GM23338 (cell line): ENCODE data around the gene AGAP1. TPM values are rescaled to one million over a fixed set of nuclear protein-coding genes. Genes with fewer than 3 reads are reported as not detected.

Source experiments
- ATAC-seq: fragments of 200-7000 bp; cut with Tn5 transposase; 3 replicates; pipeline ENCODE4 v1.9.1; 2020
- DNase-seq: peaks from one replicate; pipeline ENCODE4 v3.0.0-alpha.2; 2015; ENCODE audit warnings: low spot score
- H2AFZ ChIP-seq: fragments of 200-600 bp; sonication (generic); 2 replicates; pipeline ENCODE4 v1.8.0; 2016; ENCODE audit warnings: antibody characterized with exemption, mild to moderate bottlenecking, moderate library complexity
- H3F3A ChIP-seq: fragments of 200-600 bp; sonication (generic); replicated peaks from 2 replicates; pipeline ENCODE4 v1.8.0; 2017; ENCODE audit warnings: antibody characterized with exemption, mixed run types, low read depth
- H3K27ac ChIP-seq: fragments of 200-600 bp; sonication (generic); 2 replicates; pipeline ENCODE4 v1.6.1; 2016; ENCODE audit warnings: low read depth
- H3K27me3 ChIP-seq: fragments of 200-600 bp; sonication (generic); 2 replicates; pipeline ENCODE4 v1.8.0; 2016; ENCODE audit warnings: mild to moderate bottlenecking, mixed run types, moderate library complexity; ENCODE audit not compliant: insufficient read depth
- H3K36me3 ChIP-seq: fragments of 200-600 bp; sonication (generic); 2 replicates; pipeline ENCODE4 v1.8.0; 2016; ENCODE audit warnings: mild to moderate bottlenecking; ENCODE audit not compliant: insufficient read depth
- H3K4me1 ChIP-seq: fragments of 200-600 bp; sonication (generic); 2 replicates; pipeline ENCODE4 v1.8.0; 2016; ENCODE audit warnings: mild to moderate bottlenecking, moderate library complexity; ENCODE audit not compliant: insufficient read depth
- H3K4me2 ChIP-seq: fragments of 200-600 bp; sonication (generic); 2 replicates; pipeline ENCODE4 v1.7.1; 2017; ENCODE audit warnings: mixed run types
- H3K4me3 ChIP-seq: fragments of 200-600 bp; sonication (generic); 2 replicates; pipeline ENCODE4 v1.6.1; 2016; ENCODE audit warnings: mixed run types
- H3K79me2 ChIP-seq: fragments of 200-600 bp; sonication (generic); replicated peaks from 2 replicates; pipeline ENCODE4 v1.8.0; 2017; ENCODE audit warnings: mild to moderate bottlenecking; ENCODE audit not compliant: insufficient read depth
- H3K9me2 ChIP-seq: fragments of 200-600 bp; sonication (generic); 2 replicates; pipeline ENCODE4 v1.8.0; 2017; ENCODE audit not compliant: insufficient read depth
- H4K20me1 ChIP-seq: fragments of 200-600 bp; sonication (generic); replicated peaks from 2 replicates; pipeline ENCODE4 v1.8.0; 2017; ENCODE audit warnings: mild to moderate bottlenecking; ENCODE audit not compliant: insufficient read depth
- H3K27ac Mint-ChIP-seq: 2 replicates; pipeline ENCODE4 v1.8.0; 2020; ENCODE audit warnings: inconsistent platforms, mild to moderate bottlenecking, moderate library complexity, mixed read lengths
- H3K27me3 Mint-ChIP-seq: 3 replicates; pipeline ENCODE4 v1.8.0; 2022; ENCODE audit warnings: low read depth, mild to moderate bottlenecking, moderate library complexity, mixed read lengths, inconsistent platforms; ENCODE audit not compliant: insufficient read depth, poor library complexity
- H3K36me3 Mint-ChIP-seq: 3 replicates; pipeline ENCODE4 v1.8.0; 2021; ENCODE audit warnings: low read depth, mild to moderate bottlenecking, inconsistent platforms, moderate library complexity, mixed read lengths
- H3K4me1 Mint-ChIP-seq: 3 replicates; pipeline ENCODE4 v1.8.0; 2020; ENCODE audit warnings: mild to moderate bottlenecking, inconsistent platforms, mixed read lengths
- H3K4me3 Mint-ChIP-seq: 3 replicates; pipeline ENCODE4 v1.8.0; 2021; ENCODE audit warnings: moderate library complexity, mild to moderate bottlenecking, inconsistent platforms, mixed read lengths
- H3K9me3 Mint-ChIP-seq: 3 replicates; pipeline ENCODE4 v1.8.0; 2020; ENCODE audit warnings: moderate library complexity, mild to moderate bottlenecking, inconsistent platforms, mixed read lengths
- ETS1 ChIP-seq: IDR thresholded peaks from 2 replicates; pipeline ENCODE4 v1.6.1; 2016; ENCODE audit warnings: antibody characterized with exemption
- EZH2 ChIP-seq: fragments of 200-600 bp; sonication (generic); IDR thresholded peaks from one replicate; pipeline ENCODE4 v1.8.0; 2017; ENCODE audit warnings: antibody characterized with exemption, mild to moderate bottlenecking, low read depth; ENCODE audit not compliant: unreplicated experiment
- JUNB ChIP-seq: IDR thresholded peaks from one replicate; pipeline ENCODE4 v1.6.1; 2016; ENCODE audit warnings: antibody characterized with exemption; ENCODE audit not compliant: unreplicated experiment
- NANOG ChIP-seq: IDR thresholded peaks from 2 replicates; pipeline ENCODE4 v1.6.1; 2016; ENCODE audit warnings: antibody characterized with exemption, borderline replicate concordance
- ZNF114 ChIP-seq: fragments of 250-450 bp; sonication (Bioruptor Pico); IDR thresholded peaks from 2 replicates; pipeline ENCODE4 v1.5.0; 2020; ENCODE audit warnings: mild to moderate bottlenecking, moderate library complexity
- ZNF331 ChIP-seq: fragments of 250-450 bp; sonication (Bioruptor Pico); IDR thresholded peaks from 2 replicates; pipeline ENCODE4 v1.5.0; 2020; ENCODE audit warnings: low read depth, mild to moderate bottlenecking, moderate library complexity
- polyA plus RNA-seq: library from polyadenylated mRNA; unstranded; fragments of >200 nt; fragmentation: Nextera tagmentation; extraction: Ambion mirVana; gene quantifications from 2 replicates; pipeline ENCODE4 v1.2.1, GENCODE V29; 2016
- total RNA-seq: library from RNA; depleted of rRNA; stranded (reverse); fragments of >200 nt; shearing (Covaris generic); gene quantifications from 2 replicates; pipeline ENCODE4 v1.2.3, GENCODE V29; 2014
- TF ChIP-seq, protein P1 (sequence below): IDR thresholded peaks from one replicate; pipeline ENCODE4 v1.6.1; 2018; ENCODE audit warnings: antibody characterized with exemption; ENCODE audit not compliant: unreplicated experiment
- TF ChIP-seq, protein P2 (sequence below), 2 experiments: fragments of 200-600 bp in 1 of 2; sonication (generic) in 1 of 2; conservative IDR thresholded peaks; 2 replicates each; pipeline versions ENCODE4 v1.5.1 to v1.6.1; 2016 to 2017; ENCODE audit warnings: antibody characterized with exemption in 2 of 2, low read depth in 2 of 2, mild to moderate bottlenecking in 2 of 2, moderate library complexity in 1 of 2
- TF ChIP-seq, protein P3 (sequence below): fragments of 250-450 bp; sonication (Bioruptor Pico); IDR thresholded peaks from 2 replicates; pipeline ENCODE4 v1.5.0; 2020; ENCODE audit warnings: mild to moderate bottlenecking, moderate library complexity

The AGAP1 gene
- total and polyA plus RNA-seq, 2 experiments from 2014 or later: 13.3 to 27.9 TPM

- no peak for ATAC-seq
- H2AFZ ChIP-seq: no peak overlapping the region
Measured at GRCh38 chr2:235661167-235661937, 167.5 kb downstream of the AGAP1 start.

More at GRCh38 chr2:235661167-235661937, 167.5 kb downstream of the AGAP1 start:
- Histone ChIP-seq H3K4me3 (no peak overlapping the region), H3K9me2 (0 out of 2 replicates have a peak, but pooled peaks cover 10% of the 10 kb centered on the region), H3K79me2 (peaks cover 82% of the 10 kb centered on the region), H3K27me3 (no peaks in the 10 kb centered on the region), H4K20me1 (peaks cover 3% of the 10 kb centered on the region; the same call in 1 of the 2 replicates), H3F3A (0 out of 2 replicates have a peak, but pooled peaks cover 4% of the 10 kb centered on the region), H3K4me2 (peak overlapping the region; percentile 57), H3K36me3 (no peaks in the 10 kb centered on the region), H3K4me1 (peaks cover 66% of the 10 kb centered on the region), H3K27ac (no peak overlapping the region)
- TF ChIP-seq NANOG (no peak), ZNF331 (no peak), ETS1 (no peak), ZNF114 (CRISPR knock-in tag) (no peak), JUNB (no peak), EZH2 (no peak)
- TF ChIP-seq, protein P1, sequence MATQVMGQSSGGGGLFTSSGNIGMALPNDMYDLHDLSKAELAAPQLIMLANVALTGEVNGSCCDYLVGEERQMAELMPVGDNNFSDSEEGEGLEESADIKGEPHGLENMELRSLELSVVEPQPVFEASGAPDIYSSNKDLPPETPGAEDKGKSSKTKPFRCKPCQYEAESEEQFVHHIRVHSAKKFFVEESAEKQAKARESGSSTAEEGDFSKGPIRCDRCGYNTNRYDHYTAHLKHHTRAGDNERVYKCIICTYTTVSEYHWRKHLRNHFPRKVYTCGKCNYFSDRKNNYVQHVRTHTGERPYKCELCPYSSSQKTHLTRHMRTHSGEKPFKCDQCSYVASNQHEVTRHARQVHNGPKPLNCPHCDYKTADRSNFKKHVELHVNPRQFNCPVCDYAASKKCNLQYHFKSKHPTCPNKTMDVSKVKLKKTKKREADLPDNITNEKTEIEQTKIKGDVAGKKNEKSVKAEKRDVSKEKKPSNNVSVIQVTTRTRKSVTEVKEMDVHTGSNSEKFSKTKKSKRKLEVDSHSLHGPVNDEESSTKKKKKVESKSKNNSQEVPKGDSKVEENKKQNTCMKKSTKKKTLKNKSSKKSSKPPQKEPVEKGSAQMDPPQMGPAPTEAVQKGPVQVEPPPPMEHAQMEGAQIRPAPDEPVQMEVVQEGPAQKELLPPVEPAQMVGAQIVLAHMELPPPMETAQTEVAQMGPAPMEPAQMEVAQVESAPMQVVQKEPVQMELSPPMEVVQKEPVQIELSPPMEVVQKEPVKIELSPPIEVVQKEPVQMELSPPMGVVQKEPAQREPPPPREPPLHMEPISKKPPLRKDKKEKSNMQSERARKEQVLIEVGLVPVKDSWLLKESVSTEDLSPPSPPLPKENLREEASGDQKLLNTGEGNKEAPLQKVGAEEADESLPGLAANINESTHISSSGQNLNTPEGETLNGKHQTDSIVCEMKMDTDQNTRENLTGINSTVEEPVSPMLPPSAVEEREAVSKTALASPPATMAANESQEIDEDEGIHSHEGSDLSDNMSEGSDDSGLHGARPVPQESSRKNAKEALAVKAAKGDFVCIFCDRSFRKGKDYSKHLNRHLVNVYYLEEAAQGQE: no peak
- TF ChIP-seq, protein P2, sequence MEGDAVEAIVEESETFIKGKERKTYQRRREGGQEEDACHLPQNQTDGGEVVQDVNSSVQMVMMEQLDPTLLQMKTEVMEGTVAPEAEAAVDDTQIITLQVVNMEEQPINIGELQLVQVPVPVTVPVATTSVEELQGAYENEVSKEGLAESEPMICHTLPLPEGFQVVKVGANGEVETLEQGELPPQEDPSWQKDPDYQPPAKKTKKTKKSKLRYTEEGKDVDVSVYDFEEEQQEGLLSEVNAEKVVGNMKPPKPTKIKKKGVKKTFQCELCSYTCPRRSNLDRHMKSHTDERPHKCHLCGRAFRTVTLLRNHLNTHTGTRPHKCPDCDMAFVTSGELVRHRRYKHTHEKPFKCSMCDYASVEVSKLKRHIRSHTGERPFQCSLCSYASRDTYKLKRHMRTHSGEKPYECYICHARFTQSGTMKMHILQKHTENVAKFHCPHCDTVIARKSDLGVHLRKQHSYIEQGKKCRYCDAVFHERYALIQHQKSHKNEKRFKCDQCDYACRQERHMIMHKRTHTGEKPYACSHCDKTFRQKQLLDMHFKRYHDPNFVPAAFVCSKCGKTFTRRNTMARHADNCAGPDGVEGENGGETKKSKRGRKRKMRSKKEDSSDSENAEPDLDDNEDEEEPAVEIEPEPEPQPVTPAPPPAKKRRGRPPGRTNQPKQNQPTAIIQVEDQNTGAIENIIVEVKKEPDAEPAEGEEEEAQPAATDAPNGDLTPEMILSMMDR (conservative IDR thresholded peaks at IDR 0.05; ENCODE audit: low read depth in 2 of 2): no peak
- TF ChIP-seq, protein P3, sequence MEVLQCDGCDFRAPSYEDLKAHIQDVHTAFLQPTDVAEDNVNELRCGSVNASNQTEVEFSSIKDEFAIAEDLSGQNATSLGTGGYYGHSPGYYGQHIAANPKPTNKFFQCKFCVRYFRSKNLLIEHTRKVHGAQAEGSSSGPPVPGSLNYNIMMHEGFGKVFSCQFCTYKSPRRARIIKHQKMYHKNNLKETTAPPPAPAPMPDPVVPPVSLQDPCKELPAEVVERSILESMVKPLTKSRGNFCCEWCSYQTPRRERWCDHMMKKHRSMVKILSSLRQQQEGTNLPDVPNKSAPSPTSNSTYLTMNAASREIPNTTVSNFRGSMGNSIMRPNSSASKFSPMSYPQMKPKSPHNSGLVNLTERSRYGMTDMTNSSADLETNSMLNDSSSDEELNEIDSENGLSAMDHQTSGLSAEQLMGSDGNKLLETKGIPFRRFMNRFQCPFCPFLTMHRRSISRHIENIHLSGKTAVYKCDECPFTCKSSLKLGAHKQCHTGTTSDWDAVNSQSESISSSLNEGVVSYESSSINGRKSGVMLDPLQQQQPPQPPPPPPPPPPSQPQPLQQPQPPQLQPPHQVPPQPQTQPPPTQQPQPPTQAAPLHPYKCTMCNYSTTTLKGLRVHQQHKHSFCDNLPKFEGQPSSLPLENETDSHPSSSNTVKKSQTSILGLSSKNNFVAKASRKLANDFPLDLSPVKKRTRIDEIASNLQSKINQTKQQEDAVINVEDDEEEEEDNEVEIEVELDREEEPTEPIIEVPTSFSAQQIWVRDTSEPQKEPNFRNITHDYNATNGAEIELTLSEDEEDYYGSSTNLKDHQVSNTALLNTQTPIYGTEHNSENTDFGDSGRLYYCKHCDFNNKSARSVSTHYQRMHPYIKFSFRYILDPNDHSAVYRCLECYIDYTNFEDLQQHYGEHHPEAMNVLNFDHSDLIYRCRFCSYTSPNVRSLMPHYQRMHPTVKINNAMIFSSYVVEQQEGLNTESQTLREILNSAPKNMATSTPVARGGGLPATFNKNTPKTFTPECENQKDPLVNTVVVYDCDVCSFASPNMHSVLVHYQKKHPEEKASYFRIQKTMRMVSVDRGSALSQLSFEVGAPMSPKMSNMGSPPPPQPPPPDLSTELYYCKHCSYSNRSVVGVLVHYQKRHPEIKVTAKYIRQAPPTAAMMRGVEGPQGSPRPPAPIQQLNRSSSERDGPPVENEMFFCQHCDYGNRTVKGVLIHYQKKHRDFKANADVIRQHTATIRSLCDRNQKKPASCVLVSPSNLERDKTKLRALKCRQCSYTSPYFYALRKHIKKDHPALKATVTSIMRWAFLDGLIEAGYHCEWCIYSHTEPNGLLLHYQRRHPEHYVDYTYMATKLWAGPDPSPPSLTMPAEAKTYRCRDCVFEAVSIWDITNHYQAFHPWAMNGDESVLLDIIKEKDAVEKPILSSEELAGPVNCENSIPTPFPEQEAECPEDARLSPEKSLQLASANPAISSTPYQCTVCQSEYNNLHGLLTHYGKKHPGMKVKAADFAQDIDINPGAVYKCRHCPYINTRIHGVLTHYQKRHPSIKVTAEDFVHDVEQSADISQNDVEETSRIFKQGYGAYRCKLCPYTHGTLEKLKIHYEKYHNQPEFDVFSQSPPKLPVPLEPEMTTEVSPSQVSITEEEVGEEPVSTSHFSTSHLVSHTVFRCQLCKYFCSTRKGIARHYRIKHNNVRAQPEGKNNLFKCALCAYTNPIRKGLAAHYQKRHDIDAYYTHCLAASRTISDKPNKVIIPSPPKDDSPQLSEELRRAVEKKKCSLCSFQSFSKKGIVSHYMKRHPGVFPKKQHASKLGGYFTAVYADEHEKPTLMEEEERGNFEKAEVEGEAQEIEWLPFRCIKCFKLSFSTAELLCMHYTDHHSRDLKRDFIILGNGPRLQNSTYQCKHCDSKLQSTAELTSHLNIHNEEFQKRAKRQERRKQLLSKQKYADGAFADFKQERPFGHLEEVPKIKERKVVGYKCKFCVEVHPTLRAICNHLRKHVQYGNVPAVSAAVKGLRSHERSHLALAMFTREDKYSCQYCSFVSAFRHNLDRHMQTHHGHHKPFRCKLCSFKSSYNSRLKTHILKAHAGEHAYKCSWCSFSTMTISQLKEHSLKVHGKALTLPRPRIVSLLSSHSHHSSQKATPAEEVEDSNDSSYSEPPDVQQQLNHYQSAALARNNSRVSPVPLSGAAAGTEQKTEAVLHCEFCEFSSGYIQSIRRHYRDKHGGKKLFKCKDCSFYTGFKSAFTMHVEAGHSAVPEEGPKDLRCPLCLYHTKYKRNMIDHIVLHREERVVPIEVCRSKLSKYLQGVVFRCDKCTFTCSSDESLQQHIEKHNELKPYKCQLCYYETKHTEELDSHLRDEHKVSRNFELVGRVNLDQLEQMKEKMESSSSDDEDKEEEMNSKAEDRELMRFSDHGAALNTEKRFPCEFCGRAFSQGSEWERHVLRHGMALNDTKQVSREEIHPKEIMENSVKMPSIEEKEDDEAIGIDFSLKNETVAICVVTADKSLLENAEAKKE: no peak
- Mint-ChIP-seq H3K36me3 (peaks cover 7% of the 10 kb centered on the region), H3K27ac (0 out of 2 replicates have a peak overlapping the region, but pooled peaks have one; percentile 6), H3K27me3 (peaks cover 3% of the 10 kb centered on the region), H3K4me1 (peaks cover 80% of the 10 kb centered on the region), H3K9me3 (peaks cover 10% of the 10 kb centered on the region; the same call in 2 of the 3 replicates), H3K4me3 (no peak overlapping the region; the same call in 2 of the 3 replicates)
- DNase-seq: peak; percentile 23
